WTC11 (cell line): ENCODE measurements around the gene CEBPE. TPM values are rescaled to one million over a fixed set of nuclear protein-coding genes. Genes with fewer than 3 reads are reported as not detected.

ENCODE experiments used
- ATAC-seq: fragments of 200-7000 bp; cut with Tn5 transposase; 2 replicates; pipeline ENCODE4 v1.10.0; 2021; ENCODE audit warnings: mild to moderate bottlenecking, moderate library complexity
- CTCF ChIA-PET: fragments of 300-600 bp; sonication (Branson Sonifier 250); formaldehyde crosslinking; loops from one replicate; lab custom pipeline; 2021; ENCODE audit warnings: antibody characterized with exemption; lab: Charles Lee
- POLR2A ChIA-PET: fragments of 350-600 bp; sonication (Branson Sonifier 250); formaldehyde crosslinking; loops from one replicate; lab custom pipeline; 2021; ENCODE audit warnings: antibody characterized with exemption; lab: Charles Lee
- DNase-seq: peaks from one replicate; pipeline ENCODE4 v3.0.0; 2021; ENCODE audit warnings: low spot score
- H3K27ac Mint-ChIP-seq: 2 replicates; pipeline ENCODE4 v1.8.0; 2021; ENCODE audit warnings: mixed read lengths
- H3K27me3 Mint-ChIP-seq: 2 replicates; pipeline ENCODE4 v1.8.0; 2021; ENCODE audit warnings: low read depth, mild to moderate bottlenecking, moderate library complexity, mixed read lengths
- H3K36me3 Mint-ChIP-seq: 2 replicates; pipeline ENCODE4 v1.8.0; 2021; ENCODE audit warnings: mixed read lengths
- H3K4me1 Mint-ChIP-seq: 2 replicates; pipeline ENCODE4 v1.8.0; 2022; ENCODE audit warnings: mixed read lengths
- H3K4me3 Mint-ChIP-seq: 2 replicates; pipeline ENCODE4 v1.8.0; 2021; ENCODE audit warnings: mild to moderate bottlenecking, moderate library complexity, mixed read lengths
- H3K9me3 Mint-ChIP-seq: 2 replicates; pipeline ENCODE4 v1.8.0; 2021; ENCODE audit warnings: mixed read lengths
- CBFB ChIP-seq: sonication (generic); formaldehyde crosslinking; IDR thresholded peaks from 2 replicates; pipeline ENCODE4 v1.8.1; 2022; ENCODE audit warnings: mild to moderate bottlenecking, low read depth, missing genetic modification reagents
- CREB1 ChIP-seq: sonication (generic); formaldehyde crosslinking; IDR thresholded peaks from 2 replicates; pipeline ENCODE4 v1.8.0; 2023; ENCODE audit warnings: mild to moderate bottlenecking, missing genetic modification reagents
- FOXP1 ChIP-seq: sonication (generic); formaldehyde crosslinking; IDR thresholded peaks from 2 replicates; pipeline ENCODE4 v1.8.0; 2022; ENCODE audit warnings: missing genetic modification reagents, mild to moderate bottlenecking, moderate library complexity, borderline replicate concordance
- IRF2 ChIP-seq: sonication (generic); formaldehyde crosslinking; IDR thresholded peaks from 2 replicates; pipeline ENCODE4 v1.8.0; 2022; ENCODE audit warnings: low read depth, missing genetic modification reagents, borderline replicate concordance
- NFATC4 ChIP-seq: fragments of 250-450 bp; sonication (Bioruptor Pico); IDR thresholded peaks from 2 replicates; pipeline ENCODE4 v1.9.0; 2021; ENCODE audit warnings: mild to moderate bottlenecking
- OVOL2 ChIP-seq: fragments of 250-450 bp; sonication (Bioruptor Pico); IDR thresholded peaks from 2 replicates; pipeline ENCODE4 v1.9.0; 2021; ENCODE audit warnings: mild to moderate bottlenecking, borderline replicate concordance
- RORB ChIP-seq: fragments of 250-450 bp; sonication (Bioruptor Pico); IDR thresholded peaks from 2 replicates; pipeline ENCODE4 v1.9.0; 2021; ENCODE audit warnings: mild to moderate bottlenecking
- SP1 ChIP-seq: sonication (generic); formaldehyde crosslinking; conservative IDR thresholded peaks from 2 replicates; pipeline ENCODE4 v1.8.1; 2022; ENCODE audit warnings: missing genetic modification reagents
- TCF7 ChIP-seq: sonication (generic); formaldehyde crosslinking; IDR thresholded peaks from 2 replicates; pipeline ENCODE4 v1.8.0; 2022; ENCODE audit warnings: mild to moderate bottlenecking, low read depth, missing genetic modification reagents, moderate library complexity
- TEAD1 ChIP-seq: sonication (generic); formaldehyde crosslinking; IDR thresholded peaks from 2 replicates; pipeline ENCODE4 v1.8.0; 2022; ENCODE audit warnings: mild to moderate bottlenecking, missing genetic modification reagents
- ZBTB21 ChIP-seq: sonication (generic); formaldehyde crosslinking; IDR thresholded peaks from 2 replicates; pipeline ENCODE4 v1.8.1; 2023; ENCODE audit warnings: mild to moderate bottlenecking, missing genetic modification reagents, borderline replicate concordance
- ZNF138 ChIP-seq: sonication (generic); formaldehyde crosslinking; conservative IDR thresholded peaks from 2 replicates; pipeline ENCODE4 v1.8.1; 2022; ENCODE audit warnings: mild to moderate bottlenecking, moderate library complexity, missing genetic modification reagents
- ZNF232 ChIP-seq: sonication (generic); formaldehyde crosslinking; IDR thresholded peaks from 2 replicates; pipeline ENCODE4 v1.8.0; 2022; ENCODE audit warnings: mild to moderate bottlenecking, missing genetic modification reagents
- ZNF281 ChIP-seq: sonication (generic); formaldehyde crosslinking; IDR thresholded peaks from 2 replicates; pipeline ENCODE4 v1.8.0; 2023; ENCODE audit warnings: mild to moderate bottlenecking, missing genetic modification reagents
- ZNF416 ChIP-seq: fragments of 250-450 bp; sonication (Bioruptor Pico); IDR thresholded peaks from 2 replicates; pipeline ENCODE4 v1.9.0; 2021; ENCODE audit warnings: mild to moderate bottlenecking, inconsistent platforms
- total RNA-seq: library from RNA; stranded (reverse); gene quantifications from 3 replicates; pipeline ENCODE4 v1.2.3, GENCODE V29; 2021
- TF ChIP-seq, protein P1 (sequence below): sonication (generic); formaldehyde crosslinking; IDR thresholded peaks from 2 replicates; pipeline ENCODE4 v1.8.1; 2023; ENCODE audit warnings: mild to moderate bottlenecking, missing genetic modification reagents, moderate library complexity
- TF ChIP-seq, protein P2 (sequence below): sonication (generic); formaldehyde crosslinking; IDR thresholded peaks from 2 replicates; pipeline ENCODE4 v1.8.1; 2023; ENCODE audit warnings: mild to moderate bottlenecking, missing genetic modification reagents, moderate library complexity
- TF ChIP-seq, protein P3 (sequence below): sonication (generic); formaldehyde crosslinking; IDR thresholded peaks from 2 replicates; pipeline ENCODE4 v1.8.0; 2022; ENCODE audit warnings: mild to moderate bottlenecking, missing genetic modification reagents
- TF ChIP-seq, protein P4 (sequence below): sonication (generic); formaldehyde crosslinking; IDR thresholded peaks from 2 replicates; pipeline ENCODE4 v1.8.0; 2022; ENCODE audit warnings: missing genetic modification reagents

The CEBPE gene
- total RNA-seq, 1 experiment from 2014 or later, result not detected

DNA sequence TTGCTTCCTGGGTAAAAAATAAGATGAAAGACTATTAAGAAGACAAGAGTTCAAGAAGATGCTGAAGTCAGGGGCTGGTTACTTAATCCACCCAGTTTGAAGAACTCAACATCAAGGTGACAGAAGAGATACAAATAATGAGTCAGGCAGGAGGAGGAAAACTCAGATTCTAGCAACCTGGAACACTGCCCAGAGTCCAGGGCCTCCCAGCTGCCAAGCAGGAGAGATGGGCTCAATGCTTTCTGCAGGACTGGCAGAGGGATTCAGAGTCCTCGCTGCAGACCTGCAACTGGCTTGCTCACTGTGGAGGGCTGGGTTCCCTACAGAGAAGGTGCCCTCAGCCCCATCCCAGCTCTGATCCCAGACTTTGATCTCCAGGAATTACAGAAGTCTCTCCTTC lies 28.6 kb upstream of the CEBPE start:
- ChIA-PET POLR2A (no interaction called here), CTCF (no interaction called here)
- DNase-seq (no peak), ATAC-seq (no peak)
- Mint-ChIP-seq H3K27me3 (no peaks in the 10 kb centered on the region), H3K4me1 (peaks cover 10% of the 10 kb centered on the region), H3K4me3 (no peak overlapping the region), H3K27ac (no peak overlapping the region), H3K9me3 (peaks cover 11% of the 10 kb centered on the region), H3K36me3 (peaks cover 67% of the 10 kb centered on the region)
- TF ChIP-seq ZNF281 (CRISPR knock-in tag) (no peak), ZNF232 (CRISPR knock-in tag) (no peak), IRF2 (CRISPR knock-in tag) (no peak), SP1 (no peak), TEAD1 (CRISPR knock-in tag) (no peak), NFATC4 (CRISPR knock-in tag) (no peak), ZBTB21 (CRISPR knock-in tag) (no peak), RORB (CRISPR knock-in tag) (no peak), ZNF138 (CRISPR knock-in tag) (no peak), TCF7 (CRISPR knock-in tag) (no peak), ZNF416 (CRISPR knock-in tag) (no peak), FOXP1 (no peak), OVOL2 (CRISPR knock-in tag) (no peak), CREB1 (CRISPR knock-in tag) (no peak), CBFB (no peak)
- TF ChIP-seq, protein P1, sequence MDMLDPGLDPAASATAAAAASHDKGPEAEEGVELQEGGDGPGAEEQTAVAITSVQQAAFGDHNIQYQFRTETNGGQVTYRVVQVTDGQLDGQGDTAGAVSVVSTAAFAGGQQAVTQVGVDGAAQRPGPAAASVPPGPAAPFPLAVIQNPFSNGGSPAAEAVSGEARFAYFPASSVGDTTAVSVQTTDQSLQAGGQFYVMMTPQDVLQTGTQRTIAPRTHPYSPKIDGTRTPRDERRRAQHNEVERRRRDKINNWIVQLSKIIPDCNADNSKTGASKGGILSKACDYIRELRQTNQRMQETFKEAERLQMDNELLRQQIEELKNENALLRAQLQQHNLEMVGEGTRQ, result no peak
- TF ChIP-seq, protein P2, sequence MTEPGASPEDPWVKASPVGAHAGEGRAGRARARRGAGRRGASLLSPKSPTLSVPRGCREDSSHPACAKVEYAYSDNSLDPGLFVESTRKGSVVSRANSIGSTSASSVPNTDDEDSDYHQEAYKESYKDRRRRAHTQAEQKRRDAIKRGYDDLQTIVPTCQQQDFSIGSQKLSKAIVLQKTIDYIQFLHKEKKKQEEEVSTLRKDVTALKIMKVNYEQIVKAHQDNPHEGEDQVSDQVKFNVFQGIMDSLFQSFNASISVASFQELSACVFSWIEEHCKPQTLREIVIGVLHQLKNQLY (CRISPR knock-in tag), result no peak
- TF ChIP-seq, protein P3, sequence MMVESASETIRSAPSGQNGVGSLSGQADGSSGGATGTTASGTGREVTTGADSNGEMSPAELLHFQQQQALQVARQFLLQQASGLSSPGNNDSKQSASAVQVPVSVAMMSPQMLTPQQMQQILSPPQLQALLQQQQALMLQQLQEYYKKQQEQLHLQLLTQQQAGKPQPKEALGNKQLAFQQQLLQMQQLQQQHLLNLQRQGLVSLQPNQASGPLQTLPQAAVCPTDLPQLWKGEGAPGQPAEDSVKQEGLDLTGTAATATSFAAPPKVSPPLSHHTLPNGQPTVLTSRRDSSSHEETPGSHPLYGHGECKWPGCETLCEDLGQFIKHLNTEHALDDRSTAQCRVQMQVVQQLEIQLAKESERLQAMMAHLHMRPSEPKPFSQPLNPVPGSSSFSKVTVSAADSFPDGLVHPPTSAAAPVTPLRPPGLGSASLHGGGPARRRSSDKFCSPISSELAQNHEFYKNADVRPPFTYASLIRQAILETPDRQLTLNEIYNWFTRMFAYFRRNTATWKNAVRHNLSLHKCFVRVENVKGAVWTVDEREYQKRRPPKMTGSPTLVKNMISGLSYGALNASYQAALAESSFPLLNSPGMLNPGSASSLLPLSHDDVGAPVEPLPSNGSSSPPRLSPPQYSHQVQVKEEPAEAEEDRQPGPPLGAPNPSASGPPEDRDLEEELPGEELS (CRISPR knock-in tag), result no peak
- TF ChIP-seq, protein P4, sequence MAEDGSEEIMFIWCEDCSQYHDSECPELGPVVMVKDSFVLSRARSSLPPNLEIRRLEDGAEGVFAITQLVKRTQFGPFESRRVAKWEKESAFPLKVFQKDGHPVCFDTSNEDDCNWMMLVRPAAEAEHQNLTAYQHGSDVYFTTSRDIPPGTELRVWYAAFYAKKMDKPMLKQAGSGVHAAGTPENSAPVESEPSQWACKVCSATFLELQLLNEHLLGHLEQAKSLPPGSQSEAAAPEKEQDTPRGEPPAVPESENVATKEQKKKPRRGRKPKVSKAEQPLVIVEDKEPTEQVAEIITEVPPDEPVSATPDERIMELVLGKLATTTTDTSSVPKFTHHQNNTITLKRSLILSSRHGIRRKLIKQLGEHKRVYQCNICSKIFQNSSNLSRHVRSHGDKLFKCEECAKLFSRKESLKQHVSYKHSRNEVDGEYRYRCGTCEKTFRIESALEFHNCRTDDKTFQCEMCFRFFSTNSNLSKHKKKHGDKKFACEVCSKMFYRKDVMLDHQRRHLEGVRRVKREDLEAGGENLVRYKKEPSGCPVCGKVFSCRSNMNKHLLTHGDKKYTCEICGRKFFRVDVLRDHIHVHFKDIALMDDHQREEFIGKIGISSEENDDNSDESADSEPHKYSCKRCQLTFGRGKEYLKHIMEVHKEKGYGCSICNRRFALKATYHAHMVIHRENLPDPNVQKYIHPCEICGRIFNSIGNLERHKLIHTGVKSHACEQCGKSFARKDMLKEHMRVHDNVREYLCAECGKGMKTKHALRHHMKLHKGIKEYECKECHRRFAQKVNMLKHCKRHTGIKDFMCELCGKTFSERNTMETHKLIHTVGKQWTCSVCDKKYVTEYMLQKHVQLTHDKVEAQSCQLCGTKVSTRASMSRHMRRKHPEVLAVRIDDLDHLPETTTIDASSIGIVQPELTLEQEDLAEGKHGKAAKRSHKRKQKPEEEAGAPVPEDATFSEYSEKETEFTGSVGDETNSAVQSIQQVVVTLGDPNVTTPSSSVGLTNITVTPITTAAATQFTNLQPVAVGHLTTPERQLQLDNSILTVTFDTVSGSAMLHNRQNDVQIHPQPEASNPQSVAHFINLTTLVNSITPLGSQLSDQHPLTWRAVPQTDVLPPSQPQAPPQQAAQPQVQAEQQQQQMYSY (CRISPR knock-in tag), result no peak
